Endothelial cell of umbilical vein (primary cell): Measurements from ENCODE around the gene COL26A1. TPM values are rescaled to one million over a fixed set of nuclear protein-coding genes. Genes with fewer than 3 reads are reported as not detected.

Experiments
- BruUV-seq: library from RNA; stranded (reverse); fragments of 400-500 nt; replicated peaks from 2 replicates; lab custom pipeline; 2021; lab: Mats Ljungman, UMichigan
- CTCF ChIA-PET: fragments of 300-600, 350-600 bp; sonication (Branson Sonifier 250); formaldehyde crosslinking; loops from one replicate; lab custom pipeline; 2021; ENCODE audit warnings: antibody characterized with exemption, inconsistent platforms; lab: Charles Lee
- POLR2A ChIA-PET: fragments of 300-600, 350-600 bp; sonication (Branson Sonifier 250); formaldehyde crosslinking; loops from one replicate; lab custom pipeline; 2021; ENCODE audit warnings: antibody characterized with exemption, inconsistent platforms; lab: Charles Lee
- DNase-seq: peaks from one replicate; pipeline ENCODE4 v3.0.0-alpha.2; 2011; ENCODE audit warnings: low read depth, low spot score
- FAIRE-seq: peaks from 2 replicates; lab custom pipeline; 2011; peaks lifted over from hg19 to GRCh38; lab: Jason Lieb, UNC
- H2AFZ ChIP-seq: 2 replicates; pipeline ENCODE4 v1.6.0; 2012; ENCODE audit warnings: low read depth, low read length, control low read depth, inconsistent platforms
- H3K27ac ChIP-seq: 2 replicates; pipeline ENCODE4 v1.5.1; 2011; ENCODE audit warnings: low read depth, mild to moderate bottlenecking, control low read depth, low read length, moderate library complexity; ENCODE audit not compliant: insufficient read depth
- H3K27me3 ChIP-seq, 2 experiments: 2 replicates each; pipeline versions ENCODE4 v1.6.0 to v1.6.1; 2011; ENCODE audit warnings: low read length in 2 of 2, mixed read lengths in 1 of 2; ENCODE audit not compliant: control insufficient read depth in 2 of 2, insufficient read depth in 2 of 2
- H3K36me3 ChIP-seq, 2 experiments: 2 replicates in 1 of 2; 3 replicates in 1 of 2; pipeline ENCODE4 v1.5.1; 2011; ENCODE audit warnings: low read length in 2 of 2, mild to moderate bottlenecking in 1 of 2, moderate library complexity in 1 of 2; ENCODE audit not compliant: control insufficient read depth in 2 of 2, insufficient read depth in 2 of 2; ENCODE audit errors: extremely low read depth in 1 of 2
- H3K4me1 ChIP-seq: 3 replicates; pipeline ENCODE4 v1.5.1; 2011; ENCODE audit warnings: mild to moderate bottlenecking, low read length; ENCODE audit not compliant: control insufficient read depth, insufficient read depth; ENCODE audit errors: extremely low read depth
- H3K4me2 ChIP-seq: 2 replicates; pipeline ENCODE4 v1.6.1; 2011; ENCODE audit warnings: low read length, control low read depth, mixed read lengths; ENCODE audit not compliant: insufficient read depth
- H3K4me3 ChIP-seq, 3 experiments: fragments of 200-600 bp in 1 of 3; sonication (generic), shearing (Covaris generic) in 1 of 3; replicated peaks in 1 of 3; 2 replicates each; pipeline ENCODE4 v1.5.1; 2011 to 2016; ENCODE audit warnings: control low read depth in 3 of 3, low read length in 3 of 3, mild to moderate bottlenecking in 2 of 3, inconsistent platforms in 1 of 3, low read depth in 1 of 3, moderate library complexity in 1 of 3; ENCODE audit not compliant: insufficient read depth in 1 of 3
- H3K79me2 ChIP-seq: 2 replicates; pipeline ENCODE4 v1.6.0; 2012; ENCODE audit warnings: low read length, inconsistent platforms; ENCODE audit not compliant: control insufficient read depth, insufficient read depth
- H3K9ac ChIP-seq: replicated peaks from 2 replicates; pipeline ENCODE3; 2011; ENCODE audit warnings: low read length, control low read depth; ENCODE audit not compliant: insufficient read depth; ENCODE audit errors: extremely low read depth
- H3K9me1 ChIP-seq: replicated peaks from 3 replicates; pipeline ENCODE4 v1.6.0; 2011; ENCODE audit warnings: mild to moderate bottlenecking, low read length; ENCODE audit not compliant: control insufficient read depth, insufficient read depth; ENCODE audit errors: extremely low read depth
- H3K9me3 ChIP-seq: replicated peaks from 2 replicates; pipeline ENCODE4 v1.5.1; 2012; ENCODE audit warnings: low read length, inconsistent platforms; ENCODE audit not compliant: control insufficient read depth, insufficient read depth
- H4K20me1 ChIP-seq: replicated peaks from 2 replicates; pipeline ENCODE3; 2011; ENCODE audit warnings: mild to moderate bottlenecking, low read length; ENCODE audit not compliant: control insufficient read depth, insufficient read depth; ENCODE audit errors: extremely low read depth
- EZH2 ChIP-seq: IDR thresholded peaks from 2 replicates; pipeline ENCODE4 v1.6.1; 2012; ENCODE audit warnings: borderline replicate concordance, low read depth, mild to moderate bottlenecking, moderate library complexity, low read length, inconsistent platforms; ENCODE audit not compliant: severe bottlenecking
- FOS ChIP-seq: IDR thresholded peaks from 2 replicates; pipeline ENCODE4 v1.6.1; 2011; ENCODE audit warnings: mild to moderate bottlenecking, low read length, moderate library complexity, borderline replicate concordance; ENCODE audit not compliant: insufficient read depth
- GATA2 ChIP-seq: IDR thresholded peaks from 2 replicates; pipeline ENCODE4 v1.7.0; 2011; ENCODE audit warnings: low read depth, mild to moderate bottlenecking, moderate library complexity, mixed read lengths, low read length; ENCODE audit not compliant: insufficient read length, insufficient read depth
- JUN ChIP-seq: IDR thresholded peaks from 2 replicates; pipeline ENCODE4 v1.6.1; 2011; ENCODE audit warnings: borderline replicate concordance, low read depth; ENCODE audit not compliant: insufficient read length, insufficient read depth
- MAX ChIP-seq: IDR thresholded peaks from 2 replicates; pipeline ENCODE4 v1.6.1; 2011; ENCODE audit not compliant: insufficient read depth, insufficient read length
- MYC ChIP-seq: IDR thresholded peaks from one replicate; pipeline ENCODE4 v1.6.1; 2011; ENCODE audit warnings: mild to moderate bottlenecking, low read depth, low read length
- POLR2A ChIP-seq: IDR thresholded peaks from 2 replicates; pipeline ENCODE4 v1.6.1; 2012; ENCODE audit warnings: low read depth, mild to moderate bottlenecking, control low read depth, low read length
- POLR2AphosphoS5 ChIP-seq: IDR thresholded peaks from 2 replicates; pipeline ENCODE4 v1.6.1; 2012; ENCODE audit warnings: low read depth, mild to moderate bottlenecking, control low read depth, low read length, moderate library complexity; ENCODE audit not compliant: insufficient read depth
- dilution Hi-C: fragments of 300-500 bp; cut with MboI; formaldehyde crosslinking; loops from one replicate; pipeline ENCODE4 v1.15.0; 2019; ENCODE audit warnings: low sequenced_read_pairs; ENCODE audit not compliant: extremely low pct_ligation_motif_present
- intact Hi-C: fragments of 100-400 bp; cut with micrococcal nuclease; formaldehyde crosslinking; loops from one replicate; pipeline ENCODE4 v1.10.0; 2022
- polyA plus RNA-seq, 4 experiments: library from polyadenylated mRNA; depleted of rRNA in 3 of 4; stranded (reverse) in 3 of 4; unstranded in 1 of 4; fragments of >200 nt; gene quantifications; 2 replicates each; pipeline versions ENCODE4 v1.2.1 to v1.2.3, GENCODE V29; 2011 to 2012; ENCODE audit warnings: missing spikeins in 1 of 4
- total RNA-seq: library from RNA; stranded (reverse); gene quantifications from 2 replicates; pipeline ENCODE4 v1.2.3, GENCODE V29; 2021
- TF ChIP-seq, protein P1 (sequence below), 2 donors: IDR thresholded peaks; 1 replicate in 1 of 2; 2 replicates in 1 of 2; pipeline ENCODE4 v1.5.1; 2011; ENCODE audit warnings: low read length in 2 of 2, mild to moderate bottlenecking in 2 of 2, moderate library complexity in 2 of 2, control low read depth in 1 of 2, inconsistent platforms in 1 of 2, low read depth in 1 of 2; ENCODE audit not compliant: insufficient read depth in 1 of 2; ENCODE audit errors: extremely low read depth in 1 of 2

Gene COL26A1
- total and polyA plus RNA-seq, 2 donors (not counting 3 experiments of a cell fraction or from before 2014, with no cell fraction given): not detected

DNA sequence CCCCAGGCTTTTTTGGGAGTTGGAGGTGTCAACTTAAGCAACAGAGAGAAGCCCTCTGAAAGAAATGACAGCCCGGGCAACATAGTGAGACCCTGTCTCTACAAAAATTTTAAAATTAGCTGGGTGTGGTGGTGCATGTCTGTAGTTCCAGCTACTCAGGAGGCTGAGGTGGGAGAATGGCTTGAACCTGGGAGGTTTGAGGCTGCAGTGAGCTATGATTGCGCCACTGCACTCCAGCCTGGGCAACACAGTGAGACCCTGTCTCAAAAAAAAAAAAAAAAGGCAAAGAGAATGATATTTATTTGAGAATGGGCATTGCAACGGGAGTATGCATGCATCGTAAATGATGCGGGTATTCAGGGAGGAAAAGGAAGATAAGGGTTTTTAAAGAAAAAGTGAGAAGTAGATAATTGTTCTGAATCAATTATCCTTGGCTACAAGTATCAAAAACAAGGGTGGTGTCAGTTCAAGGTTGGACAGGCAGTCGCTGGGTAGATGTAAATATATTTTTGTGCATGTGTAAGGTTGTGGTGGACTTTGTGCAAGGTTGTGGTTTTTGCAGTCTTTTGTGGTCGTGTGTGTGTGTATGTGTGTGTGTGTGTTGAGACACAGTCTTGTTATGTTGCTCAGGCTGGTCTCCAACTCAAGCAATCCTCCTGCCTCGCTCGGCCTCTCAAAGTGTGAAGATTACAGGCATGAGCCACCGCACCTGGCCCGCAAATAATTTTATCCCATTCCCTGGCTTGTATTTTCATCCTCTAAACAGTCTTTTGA is 65.6 kb downstream of the COL26A1 start:
- H3K4me3 ChIP-seq: no peak overlapping the region
- POLR2A ChIA-PET: no interaction called here
- DNase-seq (no peak), FAIRE-seq (no peak)
- no peak overlapping the region for H3K4me2 ChIP-seq
- no peak overlapping the region for H3K27ac ChIP-seq
- H3K9me1 ChIP-seq: no peaks in the 10 kb centered on the region
- no peaks in the 10 kb centered on the region for H3K36me3 ChIP-seq
- dilution Hi-C loops: no loop called here
- no peak overlapping the region for H3K9ac ChIP-seq
- H3K9me3 ChIP-seq: no peaks in the 10 kb centered on the region
- no peaks in the 10 kb centered on the region for H4K20me1 ChIP-seq
- TF ChIP-seq EZH2 (no peak), FOS (no peak), POLR2AphosphoS5 (no peak), JUN (no peak), MAX (no peak), POLR2A (no peak), GATA2 (no peak), MYC (no peak)
- TF ChIP-seq, protein P1, sequence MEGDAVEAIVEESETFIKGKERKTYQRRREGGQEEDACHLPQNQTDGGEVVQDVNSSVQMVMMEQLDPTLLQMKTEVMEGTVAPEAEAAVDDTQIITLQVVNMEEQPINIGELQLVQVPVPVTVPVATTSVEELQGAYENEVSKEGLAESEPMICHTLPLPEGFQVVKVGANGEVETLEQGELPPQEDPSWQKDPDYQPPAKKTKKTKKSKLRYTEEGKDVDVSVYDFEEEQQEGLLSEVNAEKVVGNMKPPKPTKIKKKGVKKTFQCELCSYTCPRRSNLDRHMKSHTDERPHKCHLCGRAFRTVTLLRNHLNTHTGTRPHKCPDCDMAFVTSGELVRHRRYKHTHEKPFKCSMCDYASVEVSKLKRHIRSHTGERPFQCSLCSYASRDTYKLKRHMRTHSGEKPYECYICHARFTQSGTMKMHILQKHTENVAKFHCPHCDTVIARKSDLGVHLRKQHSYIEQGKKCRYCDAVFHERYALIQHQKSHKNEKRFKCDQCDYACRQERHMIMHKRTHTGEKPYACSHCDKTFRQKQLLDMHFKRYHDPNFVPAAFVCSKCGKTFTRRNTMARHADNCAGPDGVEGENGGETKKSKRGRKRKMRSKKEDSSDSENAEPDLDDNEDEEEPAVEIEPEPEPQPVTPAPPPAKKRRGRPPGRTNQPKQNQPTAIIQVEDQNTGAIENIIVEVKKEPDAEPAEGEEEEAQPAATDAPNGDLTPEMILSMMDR (IDR thresholded peaks at IDR 0.05; ENCODE audit: extremely low read depth in 1 of 2, insufficient read depth in 1 of 2, low read depth in 1 of 2, low read length in 2 of 2): no peak
- no peak overlapping the region for H2AFZ ChIP-seq
- CTCF ChIA-PET: no interaction called here
- BruUV-seq: no TSS peak
- peaks cover 0 to 1% of the 10 kb centered on the region in 2 experiments for H3K27me3 ChIP-seq
- no peaks in the 10 kb centered on the region for H3K79me2 ChIP-seq
- no peaks in the 10 kb centered on the region for H3K4me1 ChIP-seq
- intact Hi-C loops: no loop called here
